Endothelial cell of umbilical vein (primary cell): ENCODE measurements around the gene DOCK7. TPM values are rescaled to one million over a fixed set of nuclear protein-coding genes. Genes with fewer than 3 reads are reported as not detected.

Source experiments
- BruUV-seq: library from RNA; stranded (reverse); fragments of 400-500 nt; replicated peaks from 2 replicates; lab custom pipeline; 2021; lab: Mats Ljungman, UMichigan
- CTCF ChIA-PET: fragments of 300-600, 350-600 bp; sonication (Branson Sonifier 250); formaldehyde crosslinking; loops from one replicate; lab custom pipeline; 2021; ENCODE audit warnings: antibody characterized with exemption, inconsistent platforms; lab: Charles Lee
- POLR2A ChIA-PET: fragments of 300-600, 350-600 bp; sonication (Branson Sonifier 250); formaldehyde crosslinking; loops from one replicate; lab custom pipeline; 2021; ENCODE audit warnings: antibody characterized with exemption, inconsistent platforms; lab: Charles Lee
- DNase-seq: peaks from one replicate; pipeline ENCODE4 v3.0.0-alpha.2; 2011; ENCODE audit warnings: low read depth, low spot score
- FAIRE-seq: peaks from 2 replicates; lab custom pipeline; 2011; peaks lifted over from hg19 to GRCh38; lab: Jason Lieb, UNC
- H2AFZ ChIP-seq: 2 replicates; pipeline ENCODE4 v1.6.0; 2012; ENCODE audit warnings: low read depth, low read length, control low read depth, inconsistent platforms
- H3K27ac ChIP-seq: 2 replicates; pipeline ENCODE4 v1.5.1; 2011; ENCODE audit warnings: low read depth, mild to moderate bottlenecking, control low read depth, low read length, moderate library complexity; ENCODE audit not compliant: insufficient read depth
- H3K27me3 ChIP-seq, 2 experiments: 2 replicates each; pipeline versions ENCODE4 v1.6.0 to v1.6.1; 2011; ENCODE audit warnings: low read length in 2 of 2, mixed read lengths in 1 of 2; ENCODE audit not compliant: control insufficient read depth in 2 of 2, insufficient read depth in 2 of 2
- H3K36me3 ChIP-seq, 2 experiments: 2 replicates in 1 of 2; 3 replicates in 1 of 2; pipeline ENCODE4 v1.5.1; 2011; ENCODE audit warnings: low read length in 2 of 2, mild to moderate bottlenecking in 1 of 2, moderate library complexity in 1 of 2; ENCODE audit not compliant: control insufficient read depth in 2 of 2, insufficient read depth in 2 of 2; ENCODE audit errors: extremely low read depth in 1 of 2
- H3K4me1 ChIP-seq: 3 replicates; pipeline ENCODE4 v1.5.1; 2011; ENCODE audit warnings: mild to moderate bottlenecking, low read length; ENCODE audit not compliant: control insufficient read depth, insufficient read depth; ENCODE audit errors: extremely low read depth
- H3K4me2 ChIP-seq: 2 replicates; pipeline ENCODE4 v1.6.1; 2011; ENCODE audit warnings: low read length, control low read depth, mixed read lengths; ENCODE audit not compliant: insufficient read depth
- H3K4me3 ChIP-seq, 3 experiments: fragments of 200-600 bp in 1 of 3; sonication (generic), shearing (Covaris generic) in 1 of 3; replicated peaks in 1 of 3; 2 replicates each; pipeline ENCODE4 v1.5.1; 2011 to 2016; ENCODE audit warnings: control low read depth in 3 of 3, low read length in 3 of 3, mild to moderate bottlenecking in 2 of 3, inconsistent platforms in 1 of 3, low read depth in 1 of 3, moderate library complexity in 1 of 3; ENCODE audit not compliant: insufficient read depth in 1 of 3
- H3K79me2 ChIP-seq: 2 replicates; pipeline ENCODE4 v1.6.0; 2012; ENCODE audit warnings: low read length, inconsistent platforms; ENCODE audit not compliant: control insufficient read depth, insufficient read depth
- H3K9ac ChIP-seq: replicated peaks from 2 replicates; pipeline ENCODE3; 2011; ENCODE audit warnings: low read length, control low read depth; ENCODE audit not compliant: insufficient read depth; ENCODE audit errors: extremely low read depth
- H3K9me1 ChIP-seq: replicated peaks from 3 replicates; pipeline ENCODE4 v1.6.0; 2011; ENCODE audit warnings: mild to moderate bottlenecking, low read length; ENCODE audit not compliant: control insufficient read depth, insufficient read depth; ENCODE audit errors: extremely low read depth
- H3K9me3 ChIP-seq: replicated peaks from 2 replicates; pipeline ENCODE4 v1.5.1; 2012; ENCODE audit warnings: low read length, inconsistent platforms; ENCODE audit not compliant: control insufficient read depth, insufficient read depth
- H4K20me1 ChIP-seq: replicated peaks from 2 replicates; pipeline ENCODE3; 2011; ENCODE audit warnings: mild to moderate bottlenecking, low read length; ENCODE audit not compliant: control insufficient read depth, insufficient read depth; ENCODE audit errors: extremely low read depth
- CTCF ChIP-seq, 2 donors: IDR thresholded peaks; 1 replicate in 1 of 2; 2 replicates in 1 of 2; pipeline ENCODE4 v1.5.1; 2011; ENCODE audit warnings: low read length in 2 of 2, mild to moderate bottlenecking in 2 of 2, moderate library complexity in 2 of 2, control low read depth in 1 of 2, inconsistent platforms in 1 of 2, low read depth in 1 of 2; ENCODE audit not compliant: insufficient read depth in 1 of 2; ENCODE audit errors: extremely low read depth in 1 of 2
- EZH2 ChIP-seq: IDR thresholded peaks from 2 replicates; pipeline ENCODE4 v1.6.1; 2012; ENCODE audit warnings: borderline replicate concordance, low read depth, mild to moderate bottlenecking, moderate library complexity, low read length, inconsistent platforms; ENCODE audit not compliant: severe bottlenecking
- FOS ChIP-seq: IDR thresholded peaks from 2 replicates; pipeline ENCODE4 v1.6.1; 2011; ENCODE audit warnings: mild to moderate bottlenecking, low read length, moderate library complexity, borderline replicate concordance; ENCODE audit not compliant: insufficient read depth
- GATA2 ChIP-seq: IDR thresholded peaks from 2 replicates; pipeline ENCODE4 v1.7.0; 2011; ENCODE audit warnings: low read depth, mild to moderate bottlenecking, moderate library complexity, mixed read lengths, low read length; ENCODE audit not compliant: insufficient read length, insufficient read depth
- JUN ChIP-seq: IDR thresholded peaks from 2 replicates; pipeline ENCODE4 v1.6.1; 2011; ENCODE audit warnings: borderline replicate concordance, low read depth; ENCODE audit not compliant: insufficient read length, insufficient read depth
- MAX ChIP-seq: IDR thresholded peaks from 2 replicates; pipeline ENCODE4 v1.6.1; 2011; ENCODE audit not compliant: insufficient read depth, insufficient read length
- MYC ChIP-seq: IDR thresholded peaks from one replicate; pipeline ENCODE4 v1.6.1; 2011; ENCODE audit warnings: mild to moderate bottlenecking, low read depth, low read length
- POLR2A ChIP-seq: IDR thresholded peaks from 2 replicates; pipeline ENCODE4 v1.6.1; 2012; ENCODE audit warnings: low read depth, mild to moderate bottlenecking, control low read depth, low read length
- POLR2AphosphoS5 ChIP-seq: IDR thresholded peaks from 2 replicates; pipeline ENCODE4 v1.6.1; 2012; ENCODE audit warnings: low read depth, mild to moderate bottlenecking, control low read depth, low read length, moderate library complexity; ENCODE audit not compliant: insufficient read depth
- dilution Hi-C: fragments of 300-500 bp; cut with MboI; formaldehyde crosslinking; loops from one replicate; pipeline ENCODE4 v1.15.0; 2019; ENCODE audit warnings: low sequenced_read_pairs; ENCODE audit not compliant: extremely low pct_ligation_motif_present
- intact Hi-C: fragments of 100-400 bp; cut with micrococcal nuclease; formaldehyde crosslinking; loops from one replicate; pipeline ENCODE4 v1.10.0; 2022
- polyA plus RNA-seq, 4 experiments: library from polyadenylated mRNA; depleted of rRNA in 3 of 4; stranded (reverse) in 3 of 4; unstranded in 1 of 4; fragments of >200 nt; gene quantifications; 2 replicates each; pipeline versions ENCODE4 v1.2.1 to v1.2.3, GENCODE V29; 2011 to 2012; ENCODE audit warnings: missing spikeins in 1 of 4
- total RNA-seq: library from RNA; stranded (reverse); gene quantifications from 2 replicates; pipeline ENCODE4 v1.2.3, GENCODE V29; 2021

The DOCK7 gene
- total and polyA plus RNA-seq, 2 donors (not counting 3 experiments of a cell fraction or from before 2014, with no cell fraction given): 9.4 to 31.9 TPM

- no TSS peak for BruUV-seq
- H3K27me3 ChIP-seq: peaks cover 2 to 6% of the 10 kb centered on the region in 2 experiments
- no peaks in the 10 kb centered on the region for H3K9me3 ChIP-seq
- FAIRE-seq (no peak), DNase-seq (no peak)
- CTCF ChIA-PET: no interaction called here
- no peaks in the 10 kb centered on the region for H4K20me1 ChIP-seq
- H2AFZ ChIP-seq: no peak overlapping the region
- dilution Hi-C loops: no loop called here
- no peaks in the 10 kb centered on the region for H3K79me2 ChIP-seq
- TF ChIP-seq MAX (no peak), FOS (no peak), MYC (no peak), GATA2 (no peak), POLR2AphosphoS5 (no peak), EZH2 (no peak), JUN (no peak), POLR2A (no peak), CTCF (IDR thresholded peaks at IDR 0.05; ENCODE audit: extremely low read depth in 1 of 2, insufficient read depth in 1 of 2, low read depth in 1 of 2, low read length in 2 of 2) (no peak)
- no peak overlapping the region for H3K9ac ChIP-seq
- intact Hi-C loops: no loop called here
- peaks cover 5% of the 10 kb centered on the region for H3K4me1 ChIP-seq
- H3K27ac ChIP-seq: no peak overlapping the region
- H3K4me2 ChIP-seq: no peak overlapping the region
- H3K36me3 ChIP-seq: no peaks in the 10 kb centered on the region
- H3K9me1 ChIP-seq: no peaks in the 10 kb centered on the region
- no peak overlapping the region for H3K4me3 ChIP-seq
- POLR2A ChIA-PET: no interaction called here
These were observed 29.3 kb upstream of the DOCK7 start for GRCh38 chr1:62717483-62717882.
